Mesendoderm (in vitro differentiated cells): ENCODE data around the gene EFNA3.

Experiments
- DNase-seq: peaks from one replicate; pipeline ENCODE4 v3.0.0; 2013
- H2AK5ac ChIP-seq: 2 replicates; pipeline ENCODE4 v1.6.1; 2013; ENCODE audit warnings: low read length, inconsistent platforms
- H2BK120ac ChIP-seq: 2 replicates; pipeline ENCODE4 v1.6.1; 2013; ENCODE audit warnings: low read depth, mild to moderate bottlenecking, low read length, moderate library complexity, mixed read lengths
- H2BK15ac ChIP-seq: replicated peaks from 2 replicates; pipeline ENCODE4 v1.6.1; 2013; ENCODE audit warnings: low read depth, mild to moderate bottlenecking, moderate library complexity
- H2BK5ac ChIP-seq: 2 replicates; pipeline ENCODE4 v1.6.1; 2013; ENCODE audit warnings: low read length, inconsistent platforms
- H3K18ac ChIP-seq: 2 replicates; pipeline ENCODE4 v1.6.1; 2013; ENCODE audit warnings: mild to moderate bottlenecking, low read length, mixed read lengths
- H3K23ac ChIP-seq: one replicate; pipeline ENCODE4 v1.6.1; 2013; ENCODE audit warnings: low read length
- H3K27ac ChIP-seq: 2 replicates; pipeline ENCODE4 v1.5.1; 2013; ENCODE audit warnings: low read depth, mild to moderate bottlenecking, inconsistent platforms, low read length, moderate library complexity
- H3K27me3 ChIP-seq: 2 replicates; pipeline ENCODE4 v1.6.1; 2013; ENCODE audit warnings: low read length, control low read depth, mild to moderate bottlenecking, inconsistent platforms; ENCODE audit not compliant: insufficient read depth, poor library complexity
- H3K36me3 ChIP-seq: 2 replicates; pipeline ENCODE4 v1.6.1; 2013; ENCODE audit warnings: low read length, inconsistent platforms; ENCODE audit not compliant: control insufficient read depth, insufficient read depth
- H3K4ac ChIP-seq: one replicate; pipeline ENCODE4 v1.6.1; 2013; ENCODE audit warnings: low read depth, mild to moderate bottlenecking, low read length, moderate library complexity
- H3K4me1 ChIP-seq: 2 replicates; pipeline ENCODE4 v1.6.1; 2013; ENCODE audit warnings: low read depth, low read length, inconsistent platforms; ENCODE audit not compliant: control insufficient read depth
- H3K4me2 ChIP-seq: 2 replicates; pipeline ENCODE4 v1.6.1; 2013; ENCODE audit warnings: low read length
- H3K4me3 ChIP-seq: 2 replicates; pipeline ENCODE4 v1.5.1; 2013; ENCODE audit warnings: mild to moderate bottlenecking, low read length
- H3K56ac ChIP-seq: one replicate; pipeline ENCODE4 v1.6.1; 2013; ENCODE audit warnings: low read length
- H3K79me1 ChIP-seq: 2 replicates; pipeline ENCODE4 v1.6.1; 2013; ENCODE audit warnings: low read length, inconsistent platforms
- H3K79me2 ChIP-seq: 2 replicates; pipeline ENCODE4 v1.6.1; 2013; ENCODE audit warnings: mild to moderate bottlenecking, low read length; ENCODE audit not compliant: control insufficient read depth, insufficient read depth
- H3K9ac ChIP-seq: 2 replicates; pipeline ENCODE4 v1.6.1; 2013; ENCODE audit warnings: low read length, inconsistent platforms
- H4K5ac ChIP-seq: one replicate; pipeline ENCODE4 v1.6.1; 2013; ENCODE audit warnings: low read length
- H4K8ac ChIP-seq: one replicate; pipeline ENCODE4 v1.6.1; 2013; ENCODE audit warnings: low read depth, mild to moderate bottlenecking, control low read depth, low read length, moderate library complexity
- WGBS: extraction: QIAGEN DNeasy Blood & Tissue Kit; methylation state at CpG from one replicate; pipeline ENCODE4 v1.1.7; 2013; ENCODE audit warnings: low lambda C conversion rate, missing lambda C conversion rate; ENCODE audit not compliant: insufficient coverage; ENCODE audit errors: extremely low coverage; 5-methylcytosine and 5-hydroxymethylcytosine counted together

The EFNA3 gene

GRCh38 chr1:155038602-155039307 lies 39.9 kb upstream of the EFNA3 start:
- Histone ChIP-seq H3K27ac (no peak overlapping the region), H3K18ac (no peak overlapping the region), H3K56ac (no peak overlapping the region), H2BK120ac (no peak overlapping the region), H2BK15ac (no peak overlapping the region), H2AK5ac (no peak overlapping the region), H3K79me1 (no peaks in the 10 kb centered on the region), H3K23ac (no peak overlapping the region), H3K4me2 (no peak overlapping the region), H3K36me3 (no peaks in the 10 kb centered on the region), H3K27me3 (no peaks in the 10 kb centered on the region), H3K4me3 (no peak overlapping the region), H4K5ac (no peak overlapping the region), H4K8ac (no peak overlapping the region), H3K4me1 (no peaks in the 10 kb centered on the region), H2BK5ac (no peak overlapping the region), H3K9ac (no peak overlapping the region), H3K79me2 (no peaks in the 10 kb centered on the region), H3K4ac (no peak overlapping the region)
- DNase-seq = no peak
- WGBS = no CpG with 5 or more reads among the region's 8 CpGs

DNA sequence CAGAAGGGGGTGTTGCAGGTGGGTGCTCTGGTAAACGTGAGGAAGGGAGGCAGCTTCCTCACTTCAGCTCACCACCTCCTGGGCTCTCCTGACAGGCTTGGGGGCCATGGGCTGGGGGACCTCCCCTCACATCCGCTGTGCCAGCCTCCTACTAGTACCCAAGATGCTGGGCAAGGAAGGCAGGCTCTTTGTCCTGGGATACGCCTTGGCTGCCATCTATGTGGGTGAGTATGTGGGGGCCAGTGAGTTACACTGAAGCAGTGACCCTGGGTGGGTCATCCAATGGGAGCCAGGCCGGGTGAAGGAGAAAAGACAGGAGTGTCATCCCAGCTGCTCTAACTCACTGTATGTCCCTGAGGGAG lies 39.3 kb upstream of the EFNA3 start:
- H3K4me3 ChIP-seq = no peak overlapping the region
- H2BK15ac ChIP-seq = no peak overlapping the region
- H3K4me1 ChIP-seq = no peaks in the 10 kb centered on the region
- DNase-seq = no peak
- WGBS = no CpG with 5 or more reads among the region's 4 CpGs
- H4K8ac ChIP-seq = no peak overlapping the region
- no peaks in the 10 kb centered on the region for H3K79me2 ChIP-seq
- no peak overlapping the region for H3K18ac ChIP-seq
- no peak overlapping the region for H2AK5ac ChIP-seq
- H3K27me3 ChIP-seq = no peaks in the 10 kb centered on the region
- no peak overlapping the region for H3K4me2 ChIP-seq
- no peak overlapping the region for H3K56ac ChIP-seq
- H2BK5ac ChIP-seq = no peak overlapping the region
- no peak overlapping the region for H2BK120ac ChIP-seq
- H3K27ac ChIP-seq = no peak overlapping the region
- no peaks in the 10 kb centered on the region for H3K36me3 ChIP-seq
- H4K5ac ChIP-seq = no peak overlapping the region
- no peak overlapping the region for H3K4ac ChIP-seq
- no peak overlapping the region for H3K23ac ChIP-seq
- H3K79me1 ChIP-seq = no peaks in the 10 kb centered on the region
- H3K9ac ChIP-seq = no peak overlapping the region

GRCh38 chr1:155040358-155041093 lies 38.1 kb upstream of the EFNA3 start:
- no peak overlapping the region for H3K23ac ChIP-seq
- no peak overlapping the region for H4K8ac ChIP-seq
- H3K18ac ChIP-seq = no peak overlapping the region
- no peaks in the 10 kb centered on the region for H3K27me3 ChIP-seq
- no peak overlapping the region for H3K4me3 ChIP-seq
- H4K5ac ChIP-seq = no peak overlapping the region
- H3K36me3 ChIP-seq = no peaks in the 10 kb centered on the region
- H3K79me2 ChIP-seq = no peaks in the 10 kb centered on the region
- no peak overlapping the region for H3K4ac ChIP-seq
- H2BK15ac ChIP-seq = no peak overlapping the region
- WGBS = no CpG with 5 or more reads among the region's 14 CpGs
- H3K56ac ChIP-seq = no peak overlapping the region
- H3K9ac ChIP-seq = no peak overlapping the region
- H3K4me1 ChIP-seq = peaks cover 2% of the 10 kb centered on the region
- no peak overlapping the region for H3K4me2 ChIP-seq
- H3K27ac ChIP-seq = no peak overlapping the region
- no peak for DNase-seq
- no peaks in the 10 kb centered on the region for H3K79me1 ChIP-seq
- no peak overlapping the region for H2AK5ac ChIP-seq
- H2BK5ac ChIP-seq = no peak overlapping the region
- no peak overlapping the region for H2BK120ac ChIP-seq

DNA sequence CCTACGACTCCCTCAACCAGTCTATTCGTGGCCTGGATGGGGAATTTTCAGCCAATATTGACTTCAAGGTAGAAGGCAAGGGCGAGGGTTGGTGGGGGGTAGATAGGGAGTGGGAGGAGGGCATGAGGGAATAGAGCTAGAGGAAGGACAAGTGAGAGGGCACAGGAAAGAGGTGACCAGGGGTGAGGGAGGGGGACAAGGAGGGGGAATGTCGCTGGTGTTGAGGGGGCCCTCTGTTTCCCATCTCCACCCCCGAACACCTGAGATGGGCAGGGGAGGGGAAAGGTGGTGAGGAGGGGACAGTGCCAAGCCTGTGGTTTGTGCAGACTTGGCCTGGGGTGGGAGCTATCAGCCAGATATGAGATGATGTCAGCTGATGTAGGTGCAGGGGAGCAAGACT lies 35.8 kb upstream of the EFNA3 start:
- Histone ChIP-seq H3K36me3 (no peaks in the 10 kb centered on the region), H3K9ac (no peak overlapping the region), H4K8ac (no peak overlapping the region), H3K23ac (no peak overlapping the region), H3K4me3 (no peak overlapping the region), H2BK5ac (no peak overlapping the region), H2BK15ac (no peak overlapping the region), H3K27ac (no peak overlapping the region), H2AK5ac (no peak overlapping the region), H3K4ac (no peak overlapping the region), H3K27me3 (no peaks in the 10 kb centered on the region), H3K56ac (no peak overlapping the region), H3K79me2 (no peaks in the 10 kb centered on the region), H4K5ac (no peak overlapping the region), H3K79me1 (no peaks in the 10 kb centered on the region), H3K4me1 (peaks cover 2% of the 10 kb centered on the region), H2BK120ac (no peak overlapping the region), H3K4me2 (no peak overlapping the region), H3K18ac (no peak overlapping the region)
- no CpG with 5 or more reads among the region's 5 CpGs for WGBS
- no peak for DNase-seq

DNA sequence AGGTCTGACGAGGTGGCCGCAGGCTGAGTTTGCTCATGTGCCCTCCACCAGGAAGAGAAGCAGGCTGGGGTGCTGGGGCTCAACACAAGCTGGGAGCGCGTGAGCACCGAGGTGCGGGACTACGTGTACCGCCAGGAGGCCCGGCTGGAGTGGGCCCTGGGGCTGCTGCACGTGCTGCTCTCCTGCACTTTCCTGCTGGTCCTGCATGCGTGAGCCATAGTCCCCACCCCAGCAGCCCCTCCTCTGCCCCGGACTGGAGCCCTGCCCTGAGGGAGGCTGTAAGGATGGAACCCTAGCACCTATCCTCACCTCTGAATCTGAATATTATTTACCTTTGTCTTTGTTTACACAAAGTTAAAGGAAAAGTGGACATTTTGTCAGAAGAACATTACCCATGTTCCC lies 35.3 kb upstream of the EFNA3 start:
- no peaks in the 10 kb centered on the region for H3K79me2 ChIP-seq
- no peaks in the 10 kb centered on the region for H3K27me3 ChIP-seq
- no peak overlapping the region for H3K9ac ChIP-seq
- WGBS = no CpG with 5 or more reads among the region's 12 CpGs
- no peak for DNase-seq
- no peak overlapping the region for H4K8ac ChIP-seq
- H3K18ac ChIP-seq = no peak overlapping the region
- no peaks in the 10 kb centered on the region for H3K36me3 ChIP-seq
- H3K79me1 ChIP-seq = no peaks in the 10 kb centered on the region
- H3K27ac ChIP-seq = no peak overlapping the region
- no peak overlapping the region for H3K23ac ChIP-seq
- H2BK15ac ChIP-seq = no peak overlapping the region
- no peak overlapping the region for H3K4me3 ChIP-seq
- H3K4me1 ChIP-seq = peaks cover 2% of the 10 kb centered on the region
- H3K56ac ChIP-seq = no peak overlapping the region
- no peak overlapping the region for H4K5ac ChIP-seq
- H3K4me2 ChIP-seq = no peak overlapping the region
- no peak overlapping the region for H2BK120ac ChIP-seq
- no peak overlapping the region for H2AK5ac ChIP-seq
- H2BK5ac ChIP-seq = no peak overlapping the region
- H3K4ac ChIP-seq = no peak overlapping the region
